ENCODE measurements around the gene AGBL5. TPM values are rescaled to one million over a fixed set of nuclear protein-coding genes. Genes with fewer than 3 reads are reported as not detected.

AGBL5 gene
- total and polyA plus RNA-seq, 10 donors = 7.1 to 18.6 (median 12.7) TPM

- WGBS, 5 donors = 82 to 96% (median 95%) methylated on average over 3 to 6 of the region's 6 CpGs
- no peak overlapping the region for H3K4me3 ChIP-seq
- intact Hi-C loops (cut with DNase I; ENCODE audit: low total_unique reads) = no loop called here
- peaks cover 5 to 85% (median 66%) of the 10 kb centered on the region in 6 donors for H3K36me3 ChIP-seq
- H3K27me3 ChIP-seq (replicated peaks in 1 of 7) = no peaks in the 10 kb centered on the region
- no peak for TF ChIP-seq POLR2A (IDR thresholded peaks at IDR 0.05)
- TF ChIP-seq CTCF (IDR thresholded peaks at IDR 0.05 in 8 of 11, conservative IDR thresholded peaks at IDR 0.05 in 3 of 11) = no peak
- TF ChIP-seq POLR2AphosphoS5 (IDR thresholded peaks at IDR 0.05) = no peak
- no peaks in the 10 kb centered on the region for H3K9me3 ChIP-seq
- DNase-seq = no peak
- peak overlapping the region in 1 of 8 donors; percentile 14 for H3K27ac ChIP-seq
- H3K4me1 ChIP-seq = peaks cover 11 to 60% (median 43%) of the 10 kb centered on the region in 6 donors
These were observed 13.5 kb upstream of the AGBL5 start for GRCh38 chr2:27038012-27038411.

- no peak overlapping the region for H3K27ac ChIP-seq
- intact Hi-C loops (cut with DNase I; ENCODE audit: low total_unique reads) = no loop called here
- peaks cover 7 to 54% (median 37%) of the 10 kb centered on the region in 6 donors for H3K4me1 ChIP-seq
- TF ChIP-seq POLR2AphosphoS5 (IDR thresholded peaks at IDR 0.05) (peak in 1 of 3 donors; percentile 37), POLR2A (IDR thresholded peaks at IDR 0.05) (no peak), CTCF (IDR thresholded peaks at IDR 0.05 in 8 of 11, conservative IDR thresholded peaks at IDR 0.05 in 3 of 11) (no peak)
- H3K9me3 ChIP-seq = no peaks in the 10 kb centered on the region
- peak; percentile 58 for DNase-seq
- no peaks in the 10 kb centered on the region for H3K27me3 ChIP-seq (replicated peaks in 1 of 7)
- WGBS, 5 donors = 82 to 91% (median 87%) methylated on average over 13 to 17 of the region's 17 CpGs
- H3K36me3 ChIP-seq = peaks cover 5 to 91% (median 66%) of the 10 kb centered on the region in 6 donors
- no peak overlapping the region for H3K4me3 ChIP-seq
These were observed 12.7 kb upstream of the AGBL5 start for GRCh38 chr2:27038631-27039339.

- TF ChIP-seq CTCF (IDR thresholded peaks at IDR 0.05 in 8 of 11, conservative IDR thresholded peaks at IDR 0.05 in 3 of 11) (no peak), POLR2A (IDR thresholded peaks at IDR 0.05) (no peak), POLR2AphosphoS5 (IDR thresholded peaks at IDR 0.05) (no peak)
- Histone ChIP-seq H3K4me1 (peaks cover under 1 to 48% (median 31%) of the 10 kb centered on the region in 6 donors), H3K4me3 (no peak overlapping the region), H3K9me3 (no peaks in the 10 kb centered on the region), H3K36me3 (peaks cover 5 to 91% (median 66%) of the 10 kb centered on the region in 6 donors), H3K27me3 (replicated peaks in 1 of 7) (no peaks in the 10 kb centered on the region), H3K27ac (peak overlapping the region in 1 of 8 donors; percentile 80)
- intact Hi-C loops (cut with DNase I; ENCODE audit: low total_unique reads) = no loop called here
- peak; percentile 64 for DNase-seq
- WGBS, 5 donors = 95 to 99% (median 97%) methylated on average over 6 of the region's 6 CpGs
These were observed 12.0 kb upstream of the AGBL5 start for GRCh38 chr2:27039426-27039825.

- no peaks in the 10 kb centered on the region for H3K27me3 ChIP-seq (replicated peaks in 1 of 7)
- H3K36me3 ChIP-seq = peaks cover 5 to 88% (median 66%) of the 10 kb centered on the region in 6 donors
- TF ChIP-seq POLR2AphosphoS5 (IDR thresholded peaks at IDR 0.05) = no peak
- TF ChIP-seq CTCF (IDR thresholded peaks at IDR 0.05 in 8 of 11, conservative IDR thresholded peaks at IDR 0.05 in 3 of 11) = no peak
- TF ChIP-seq POLR2A (IDR thresholded peaks at IDR 0.05) = no peak
- intact Hi-C loops (cut with DNase I; ENCODE audit: low total_unique reads) = no loop called here
- no peaks in the 10 kb centered on the region for H3K9me3 ChIP-seq
- peaks cover 0 to 43% (median 28%) of the 10 kb centered on the region in 6 donors for H3K4me1 ChIP-seq
- peak overlapping the region in 4 of 8 donors; percentile 20 to 80 (median 74) for H3K27ac ChIP-seq
- H3K4me3 ChIP-seq = no peak overlapping the region
- peak; percentile 59 for DNase-seq
- 88 to 99% (median 94%) methylated on average over 7 of the region's 7 CpGs for WGBS, 5 donors
These were observed 11.6 kb upstream of the AGBL5 start for GRCh38 chr2:27039871-27040270.

Data from spleen (tissue), 11 donors.